Stimulated activated naive CD8-positive, alpha-beta T cell treated with anti-CD3 and anti-CD28 coated beads, Interleukin-15, Interleukin-2, amounts not matched to agents 100 ng/mL and 50 ng/mL, for 24 hours (primary cell): Measurements from ENCODE around the gene ZNF497.

Experiments used
- H3K27ac Mint-ChIP-seq: one replicate; pipeline ENCODE4 v1.8.0; 2021; ENCODE audit warnings: mild to moderate bottlenecking, mixed read lengths
- H3K27me3 Mint-ChIP-seq: one replicate; pipeline ENCODE4 v1.8.0; 2021; ENCODE audit warnings: mixed read lengths
- H3K36me3 Mint-ChIP-seq: one replicate; pipeline ENCODE4 v1.8.0; 2021; ENCODE audit warnings: low read depth, mixed read lengths
- H3K4me1 Mint-ChIP-seq: one replicate; pipeline ENCODE4 v1.8.0; 2021; ENCODE audit warnings: low read depth, mixed read lengths
- H3K4me3 Mint-ChIP-seq: one replicate; pipeline ENCODE4 v1.8.0; 2021; ENCODE audit warnings: mild to moderate bottlenecking, mixed read lengths
- H3K9me3 Mint-ChIP-seq: one replicate; pipeline ENCODE4 v1.8.0; 2021; ENCODE audit warnings: mixed read lengths

The ZNF497 gene

GRCh38 chr19:58361900-58362271, 665 bp downstream of the ZNF497 start:
- Mint-ChIP-seq H3K4me3 (peak overlapping the region; percentile 94), H3K9me3 (no peaks in the 10 kb centered on the region), H3K27me3 (no peaks in the 10 kb centered on the region), H3K27ac (peak overlapping the region; percentile 96), H3K36me3 (no peaks in the 10 kb centered on the region), H3K4me1 (peaks cover 20% of the 10 kb centered on the region)

GRCh38 chr19:58357481-58358145, 4.9 kb downstream of the ZNF497 start:
- Mint-ChIP-seq H3K4me3 (no peak overlapping the region), H3K4me1 (peaks cover 28% of the 10 kb centered on the region), H3K27ac (no peak overlapping the region), H3K27me3 (no peaks in the 10 kb centered on the region), H3K36me3 (no peaks in the 10 kb centered on the region), H3K9me3 (no peaks in the 10 kb centered on the region)

DNA sequence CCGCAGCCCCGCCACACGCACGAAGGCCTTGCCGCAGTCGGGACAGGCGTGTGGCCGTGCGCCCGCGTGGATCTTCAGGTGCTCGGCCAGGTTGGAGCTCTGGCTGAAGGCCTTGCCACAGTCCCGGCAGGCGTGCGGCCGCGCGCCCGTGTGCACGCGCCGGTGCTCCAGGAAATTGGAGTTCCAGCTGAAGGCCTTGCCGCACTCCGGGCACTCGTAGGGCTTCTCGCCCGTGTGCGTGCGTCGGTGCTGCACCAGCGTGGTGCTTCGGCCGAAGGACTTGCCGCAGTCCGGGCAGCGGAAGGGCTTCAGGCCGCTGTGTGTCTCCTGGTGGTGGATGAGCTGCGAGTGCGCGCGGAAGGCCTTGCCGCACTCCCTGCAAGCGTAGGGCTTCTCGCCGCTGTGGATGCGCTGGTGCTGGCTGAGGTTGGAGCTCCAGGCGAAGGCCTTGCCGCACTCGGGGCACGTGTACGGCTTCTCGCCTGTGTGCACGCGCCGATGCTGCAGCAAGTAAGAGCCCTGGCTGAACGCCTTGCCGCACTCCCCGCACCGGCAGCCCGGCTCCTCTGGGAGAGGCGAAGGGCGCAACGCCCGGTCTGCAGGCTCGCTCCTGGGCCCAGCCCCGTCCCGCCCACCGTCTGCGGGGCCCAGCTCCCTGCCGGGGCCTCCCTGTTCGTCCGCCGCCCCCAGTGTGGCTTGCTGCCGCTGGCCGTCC, 5.6 kb downstream of the ZNF497 start:
- Mint-ChIP-seq H3K27ac (no peak overlapping the region), H3K4me1 (peaks cover 23% of the 10 kb centered on the region), H3K36me3 (no peaks in the 10 kb centered on the region), H3K4me3 (peak overlapping the region; percentile 13), H3K27me3 (no peaks in the 10 kb centered on the region), H3K9me3 (no peaks in the 10 kb centered on the region)

- Mint-ChIP-seq H3K36me3 (no peaks in the 10 kb centered on the region), H3K9me3 (no peaks in the 10 kb centered on the region), H3K4me1 (peaks cover 15% of the 10 kb centered on the region), H3K4me3 (peak overlapping the region; percentile 13), H3K27me3 (no peaks in the 10 kb centered on the region), H3K27ac (no peak overlapping the region)
These were observed 6.4 kb downstream of the ZNF497 start for GRCh38 chr19:58355908-58356765.

GRCh38 chr19:58355215-58355796, 7.2 kb downstream of the ZNF497 start:
- no peaks in the 10 kb centered on the region for H3K36me3 Mint-ChIP-seq
- H3K27me3 Mint-ChIP-seq = no peaks in the 10 kb centered on the region
- H3K4me1 Mint-ChIP-seq = peaks cover 13% of the 10 kb centered on the region
- H3K9me3 Mint-ChIP-seq = no peaks in the 10 kb centered on the region
- H3K27ac Mint-ChIP-seq = no peak overlapping the region
- peak overlapping the region; percentile 43 for H3K4me3 Mint-ChIP-seq

DNA sequence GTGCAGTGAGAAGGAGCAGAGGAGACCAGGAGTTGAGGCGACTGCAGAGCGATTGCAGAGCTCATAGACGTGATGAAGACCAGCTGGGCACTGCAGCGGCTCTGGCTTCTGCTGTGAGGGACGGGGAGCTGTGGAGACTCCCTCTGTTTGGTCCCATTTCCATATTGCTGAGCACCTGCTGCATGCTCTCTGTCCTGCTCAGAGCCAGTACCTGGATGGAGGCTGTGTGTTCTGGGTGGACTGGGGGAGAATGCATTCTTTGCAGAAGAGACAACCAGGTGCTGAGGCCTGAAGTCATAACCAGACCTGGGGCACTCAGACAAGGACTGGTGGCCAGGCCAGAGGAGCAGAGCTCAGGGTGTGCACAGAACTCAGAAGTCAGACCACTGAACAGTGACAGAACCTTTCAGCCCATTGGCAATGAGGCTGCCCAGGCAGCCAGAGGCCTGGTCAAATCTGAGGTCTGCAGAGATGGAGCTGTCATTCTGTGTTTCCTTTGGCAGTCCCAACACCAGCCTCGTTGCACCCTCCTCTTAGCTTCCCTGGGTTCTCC, 8.0 kb downstream of the ZNF497 start:
- peaks cover 15% of the 10 kb centered on the region for H3K4me1 Mint-ChIP-seq
- no peaks in the 10 kb centered on the region for H3K27me3 Mint-ChIP-seq
- peaks cover 3% of the 10 kb centered on the region for H3K36me3 Mint-ChIP-seq
- H3K27ac Mint-ChIP-seq = no peak overlapping the region
- H3K9me3 Mint-ChIP-seq = no peaks in the 10 kb centered on the region
- no peak overlapping the region for H3K4me3 Mint-ChIP-seq

- Mint-ChIP-seq H3K27me3 (no peaks in the 10 kb centered on the region), H3K36me3 (peaks cover 5% of the 10 kb centered on the region), H3K27ac (no peak overlapping the region), H3K4me3 (no peak overlapping the region), H3K9me3 (no peaks in the 10 kb centered on the region), H3K4me1 (peaks cover 19% of the 10 kb centered on the region)
These were observed 8.7 kb downstream of the ZNF497 start for GRCh38 chr19:58353717-58354477.

GRCh38 chr19:58352760-58353671, 9.5 kb downstream of the ZNF497 start, which contains the start of gene A1BG:
Gene A1BG (minus strand): TSS chr19:58353492. CDS start chr19:58353437, 55 bp downstream.
- no peak within 1 kb of the TSS for H3K27ac Mint-ChIP-seq

DNA sequence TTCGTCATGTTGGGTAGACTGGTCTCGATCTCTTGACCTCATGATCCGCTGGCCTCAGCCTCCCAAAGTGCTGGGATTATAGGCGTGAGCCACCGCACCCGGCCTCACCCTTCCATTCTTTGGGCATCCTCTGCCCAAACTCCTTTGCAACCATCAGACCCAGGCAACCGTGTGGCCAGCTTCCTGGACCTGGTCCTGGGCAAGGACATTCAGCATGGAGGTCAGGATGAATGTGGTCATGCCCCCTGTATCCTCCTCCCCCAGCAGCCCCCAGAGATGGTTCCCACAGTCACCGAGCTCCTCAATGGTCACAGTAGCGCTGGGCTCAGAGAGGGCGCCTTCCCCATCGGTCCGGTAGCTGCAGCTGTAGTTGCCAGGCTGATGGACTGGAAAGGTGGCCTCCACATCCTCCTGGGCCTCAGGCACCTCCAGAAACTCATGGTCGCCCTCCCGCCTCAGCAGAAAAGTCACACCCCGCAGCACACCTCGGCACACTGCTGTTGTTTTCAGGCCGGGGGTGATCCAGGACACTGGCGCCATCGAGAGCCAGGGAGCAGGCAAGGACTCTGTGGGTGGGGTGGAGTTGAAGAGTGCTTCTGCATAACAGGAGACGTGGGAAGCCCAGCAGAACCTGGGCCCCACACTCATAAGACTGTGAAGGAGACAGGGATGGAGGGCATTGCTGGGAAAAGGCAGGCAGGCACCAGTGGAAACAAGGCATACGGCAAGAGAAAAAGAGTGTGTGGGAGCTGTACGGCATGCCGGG, 10.4 kb downstream of the ZNF497 start:
- Mint-ChIP-seq H3K27me3 (no peaks in the 10 kb centered on the region), H3K4me1 (peaks cover 28% of the 10 kb centered on the region), H3K9me3 (no peaks in the 10 kb centered on the region), H3K4me3 (no peak overlapping the region), H3K27ac (no peak overlapping the region), H3K36me3 (peaks cover 5% of the 10 kb centered on the region)

More at GRCh38 chr19:58352760-58353671, 9.5 kb downstream of the ZNF497 start, which contains the start of gene A1BG:
- no peaks in the 10 kb centered on the region for H3K9me3 Mint-ChIP-seq
- H3K4me1 Mint-ChIP-seq = peaks cover 28% of the 10 kb centered on the region
- H3K4me3 Mint-ChIP-seq = no peak within 1 kb of the TSS
- H3K27me3 Mint-ChIP-seq = no peaks in the 10 kb centered on the region
- peaks cover 5% of the 10 kb centered on the region for H3K36me3 Mint-ChIP-seq

GRCh38 chr19:58351558-58351878, 11.0 kb downstream of the ZNF497 start:
- Mint-ChIP-seq H3K4me3 (no peak overlapping the region), H3K27me3 (no peaks in the 10 kb centered on the region), H3K36me3 (peaks cover 5% of the 10 kb centered on the region), H3K4me1 (peaks cover 31% of the 10 kb centered on the region), H3K27ac (no peak overlapping the region), H3K9me3 (no peaks in the 10 kb centered on the region)

DNA sequence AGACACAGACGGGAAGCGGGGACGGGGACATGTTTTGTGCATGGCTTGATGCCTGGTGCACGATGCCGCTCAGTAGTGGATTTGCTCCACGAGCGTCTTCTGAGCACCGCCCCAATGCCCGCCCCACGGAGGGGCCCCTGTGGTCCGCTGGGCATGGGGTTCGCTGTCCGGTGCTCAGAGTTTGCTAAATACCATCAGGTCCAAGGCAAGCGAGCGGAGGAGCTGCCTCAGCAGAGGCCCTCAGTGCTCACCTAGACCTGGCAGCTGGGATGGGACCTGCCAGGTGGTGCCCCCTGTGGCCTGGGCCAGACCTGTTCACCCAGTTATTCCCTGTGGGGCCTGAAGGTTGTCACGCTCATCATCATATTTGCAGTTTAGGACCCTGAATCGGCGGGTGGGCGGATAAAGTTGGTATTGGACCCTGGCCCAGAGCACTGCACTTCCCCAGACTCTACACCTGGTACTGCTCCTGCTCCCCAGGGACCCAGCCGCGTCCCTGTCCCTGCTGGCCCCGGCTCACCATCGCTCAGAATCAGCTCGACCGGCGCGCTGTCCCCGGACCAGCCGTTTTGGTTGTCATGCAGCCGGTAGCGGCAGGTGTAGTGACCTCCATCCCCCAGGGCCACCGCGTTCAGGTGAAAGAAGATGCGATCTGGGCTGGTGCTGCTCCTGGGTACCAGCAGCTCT, 11.5 kb downstream of the ZNF497 start:
- Mint-ChIP-seq H3K4me3 (no peak overlapping the region), H3K27me3 (no peaks in the 10 kb centered on the region), H3K27ac (no peak overlapping the region), H3K9me3 (no peaks in the 10 kb centered on the region), H3K4me1 (peaks cover 30% of the 10 kb centered on the region), H3K36me3 (peaks cover 5% of the 10 kb centered on the region)
